Stimulated activated naive CD8-positive, alpha-beta T cell treated with anti-CD3 and anti-CD28 coated beads, Interleukin-15, amount 100 ng/mL, for 72 hours (primary cell): ENCODE results near the gene PRSS8.

Experiments
- ATAC-seq: fragments of 150-1000 bp; cut with Tn5 transposase; 2 replicates; pipeline ENCODE4 v1.10.0; 2021; ENCODE audit warnings: mild to moderate bottlenecking, moderate library complexity
- DNase-seq, 2 donors: peaks; one replicate each; pipeline ENCODE4 v3.0.0; 2021 to 2022
- H3K27ac Mint-ChIP-seq, 2 donors: one replicate each; pipeline ENCODE4 v1.8.0; 2022; ENCODE audit warnings: mild to moderate bottlenecking in 2 of 2, mixed read lengths in 2 of 2, moderate library complexity in 2 of 2
- H3K27me3 Mint-ChIP-seq: one replicate; pipeline ENCODE4 v1.8.0; 2022; ENCODE audit warnings: mixed read lengths
- H3K4me1 Mint-ChIP-seq: one replicate; pipeline ENCODE4 v1.8.0; 2022; ENCODE audit warnings: mild to moderate bottlenecking, mixed read lengths
- H3K4me3 Mint-ChIP-seq, 2 donors: one replicate each; pipeline ENCODE4 v1.8.0; 2022; ENCODE audit warnings: mild to moderate bottlenecking in 2 of 2, mixed read lengths in 2 of 2, moderate library complexity in 1 of 2
- H3K9me3 Mint-ChIP-seq, 2 donors: one replicate each; pipeline ENCODE4 v1.8.0; 2022; ENCODE audit warnings: mixed read lengths in 2 of 2

The PRSS8 gene

DNA sequence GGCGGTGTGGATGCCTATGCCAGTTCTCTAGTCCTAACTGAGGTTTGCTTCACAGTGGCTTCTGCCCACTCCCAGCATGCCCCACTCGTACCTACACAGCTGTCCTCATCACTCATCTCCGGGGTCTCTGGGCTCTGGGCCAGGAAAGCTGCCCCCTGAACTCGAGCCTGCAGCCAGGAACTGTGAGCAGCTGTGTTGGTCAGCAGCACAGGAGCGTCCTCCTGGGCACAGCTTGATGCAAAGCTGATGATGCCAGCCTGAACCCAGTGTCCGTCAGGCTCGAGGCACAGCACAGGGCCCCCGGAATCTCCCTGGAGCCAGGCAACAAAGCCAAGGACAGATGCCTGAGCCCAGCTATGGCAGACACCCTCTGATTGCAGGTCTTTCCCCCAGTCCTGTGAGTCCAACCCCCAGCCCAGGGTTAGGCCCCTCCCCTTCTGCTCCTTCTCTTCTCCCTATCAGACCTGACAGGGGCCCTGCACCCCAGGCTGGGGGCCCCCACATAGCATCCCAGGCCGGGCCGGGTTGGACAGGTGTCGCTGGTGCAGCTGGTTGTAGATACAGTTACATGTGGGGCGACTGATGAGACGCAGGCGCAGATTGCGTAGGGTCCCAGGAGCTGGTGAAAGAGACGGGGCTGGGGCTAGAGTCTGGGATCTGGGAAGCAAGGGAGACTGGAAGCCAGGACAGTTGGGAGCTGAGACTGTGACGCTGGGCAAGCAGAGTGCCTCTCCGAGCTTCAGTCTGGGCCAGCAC, 49.5 kb downstream of the PRSS8 start:
- H3K9me3 Mint-ChIP-seq, result no peaks in the 10 kb centered on the region
- no peak for ATAC-seq
- H3K4me3 Mint-ChIP-seq, result no peak overlapping the region
- peak overlapping the region in 1 of 2 donors; percentile 96 for H3K27ac Mint-ChIP-seq
- peaks cover 33% of the 10 kb centered on the region for H3K4me1 Mint-ChIP-seq
- DNase-seq, result no peak
- no peaks in the 10 kb centered on the region for H3K27me3 Mint-ChIP-seq

GRCh38 chr16:31085411-31085810, 50.1 kb downstream of the PRSS8 start:
- Mint-ChIP-seq H3K27me3 (no peaks in the 10 kb centered on the region), H3K9me3 (no peaks in the 10 kb centered on the region), H3K27ac (peak overlapping the region; percentile 53 to 96), H3K4me3 (no peak overlapping the region), H3K4me1 (peaks cover 32% of the 10 kb centered on the region)
- DNase-seq (no peak), ATAC-seq (no peak)

- H3K27me3 Mint-ChIP-seq, result no peaks in the 10 kb centered on the region
- ATAC-seq, result peak; percentile 14
- H3K4me1 Mint-ChIP-seq, result peaks cover 37% of the 10 kb centered on the region
- H3K27ac Mint-ChIP-seq, result peak overlapping the region in 1 of 2 donors; percentile 89
- H3K9me3 Mint-ChIP-seq, result no peaks in the 10 kb centered on the region
- DNase-seq, result no peak
- no peak overlapping the region for H3K4me3 Mint-ChIP-seq
These were observed 50.8 kb downstream of the PRSS8 start for GRCh38 chr16:31084584-31085302.

DNA sequence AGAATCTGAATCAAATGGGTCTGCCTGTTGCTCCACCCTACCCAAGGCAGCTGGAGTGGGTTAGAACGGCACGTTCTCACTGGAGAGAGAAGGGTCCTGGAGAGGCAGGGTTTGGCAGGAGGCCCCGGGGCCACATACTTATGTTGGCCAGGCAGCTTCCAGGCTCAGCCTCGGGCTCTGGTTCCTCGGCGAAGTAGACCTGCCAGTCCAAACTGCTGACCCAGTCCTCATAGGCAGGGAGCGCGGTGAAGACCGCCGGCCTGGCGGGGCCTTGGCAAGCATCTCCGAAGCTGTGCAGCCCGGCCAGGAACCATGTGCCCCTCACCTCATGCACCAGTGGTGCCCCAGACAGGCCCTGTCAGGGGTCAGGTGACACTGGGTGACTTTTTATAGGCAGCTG, 51.5 kb downstream of the PRSS8 start:
- Mint-ChIP-seq H3K4me1 (peaks cover 43% of the 10 kb centered on the region), H3K27ac (peak overlapping the region; percentile 77 to 89)

GRCh38 chr16:31083556-31083955, 52.0 kb downstream of the PRSS8 start:
- Mint-ChIP-seq H3K4me3 (no peak overlapping the region), H3K9me3 (no peaks in the 10 kb centered on the region), H3K27ac (peak overlapping the region; percentile 77 to 94), H3K27me3 (no peaks in the 10 kb centered on the region), H3K4me1 (peaks cover 43% of the 10 kb centered on the region)
- ATAC-seq, result no peak
- DNase-seq, result no peak

More for the DNA sequence above, 51.5 kb downstream of the PRSS8 start:
- DNase-seq (no peak), ATAC-seq (no peak)
- Mint-ChIP-seq H3K9me3 (no peaks in the 10 kb centered on the region), H3K4me3 (no peak overlapping the region), H3K27me3 (no peaks in the 10 kb centered on the region)

GRCh38 chr16:31083081-31083480, 52.4 kb downstream of the PRSS8 start:
- H3K4me1 Mint-ChIP-seq, result peaks cover 43% of the 10 kb centered on the region
- no peak overlapping the region for H3K4me3 Mint-ChIP-seq
- peak overlapping the region in 1 of 2 donors; percentile 94 for H3K27ac Mint-ChIP-seq
- ATAC-seq, result no peak
- no peaks in the 10 kb centered on the region for H3K9me3 Mint-ChIP-seq
- H3K27me3 Mint-ChIP-seq, result no peaks in the 10 kb centered on the region
- DNase-seq, result no peak

GRCh38 chr16:31082368-31083045, 53.0 kb downstream of the PRSS8 start:
- peak overlapping the region; percentile 63 to 94 for H3K27ac Mint-ChIP-seq
- DNase-seq (no peak), ATAC-seq (no peak)
- no peaks in the 10 kb centered on the region for H3K9me3 Mint-ChIP-seq
- no peaks in the 10 kb centered on the region for H3K27me3 Mint-ChIP-seq
- no peak overlapping the region for H3K4me3 Mint-ChIP-seq
- peaks cover 48% of the 10 kb centered on the region for H3K4me1 Mint-ChIP-seq
